HEK293 (cell line): Measurements from ENCODE around the gene GSTP1.
"Not testable (repeated sequence)": the region's sequence is repeated elsewhere in the genome, so short reads cannot be mapped to it uniquely, and the experiment has no call there.

Source experiments
- BCL11A ChIP-seq: fragments of 450-650 bp; formaldehyde crosslinking; IDR thresholded peaks from 2 replicates; pipeline ENCODE4 v1.5.1; 2016; ENCODE audit warnings: low read depth, missing biosample characterization, missing genetic modification characterization
- CTCF ChIP-seq: fragments of 450-650 bp; formaldehyde crosslinking; IDR thresholded peaks from 2 replicates; pipeline ENCODE4 v1.5.1; 2016; ENCODE audit warnings: missing biosample characterization, missing genetic modification characterization
- MEIS1 ChIP-seq: sonication (generic); formaldehyde crosslinking; IDR thresholded peaks from 2 replicates; pipeline ENCODE4 v1.8.1; 2022; ENCODE audit warnings: missing genetic modification reagents, mild to moderate bottlenecking, borderline replicate concordance
- OVOL3 ChIP-seq: fragments of 450-650 bp; formaldehyde crosslinking; IDR thresholded peaks from 2 replicates; pipeline ENCODE4 v1.5.1; 2016; ENCODE audit warnings: missing biosample characterization, missing genetic modification characterization
- PBX3 ChIP-seq: sonication (generic); formaldehyde crosslinking; IDR thresholded peaks from 2 replicates; pipeline ENCODE4 v1.8.1; 2022; ENCODE audit warnings: mild to moderate bottlenecking, moderate library complexity, missing genetic modification reagents
- PRDM2 ChIP-seq: fragments of 450-650 bp; formaldehyde crosslinking; IDR thresholded peaks from 2 replicates; pipeline ENCODE4 v1.5.1; 2016; ENCODE audit warnings: missing biosample characterization, missing genetic modification characterization, borderline replicate concordance
- ZBTB17 ChIP-seq: fragments of 450-650 bp; formaldehyde crosslinking; IDR thresholded peaks from 2 replicates; pipeline ENCODE4 v1.5.1; 2016; ENCODE audit warnings: missing biosample characterization, missing genetic modification characterization
- ZNF324 ChIP-seq: fragments of 450-650 bp; formaldehyde crosslinking; IDR thresholded peaks from 2 replicates; pipeline ENCODE4 v1.5.1; 2016; ENCODE audit warnings: missing biosample characterization, missing genetic modification characterization
- ZNF530 ChIP-seq: fragments of 450-650 bp; formaldehyde crosslinking; IDR thresholded peaks from 2 replicates; pipeline ENCODE4 v1.5.1; 2016; ENCODE audit warnings: low read depth, missing biosample characterization, missing genetic modification characterization

GRCh38 chr11:67563705-67564114 is 19.9 kb upstream of the GSTP1 start:
- TF ChIP-seq ZNF530 (tag by site-specific recombination); ZNF324; MEIS1 (CRISPR knock-in tag); CTCF; PRDM2 (tag by site-specific recombination); PBX3 (CRISPR knock-in tag); BCL11A (tag by site-specific recombination); ZBTB17 (tag by site-specific recombination); OVOL3 (tag by site-specific recombination): not testable (repeated sequence)
